T-helper 2 cell treated with Interferon-gamma antibody and Interleukin-4, amounts not matched to agents 100 ng/mL and 5 ng/mL, for 36 hours (primary cell): ENCODE data around the gene WSCD1. TPM values are rescaled to one million over a fixed set of nuclear protein-coding genes. Genes with fewer than 3 reads are reported as not detected.

Source experiments
- intact Hi-C: fragments of 100-400 bp; cut with micrococcal nuclease; formaldehyde crosslinking; loops from one replicate; pipeline ENCODE4 v1.15.1; 2023
- total RNA-seq: library from RNA; stranded (reverse); gene quantifications from 2 replicates; pipeline ENCODE4 v1.2.3, GENCODE V29; 2022

The WSCD1 gene
- total RNA-seq, 1 donor from 2014 or later = 0.16 TPM

DNA sequence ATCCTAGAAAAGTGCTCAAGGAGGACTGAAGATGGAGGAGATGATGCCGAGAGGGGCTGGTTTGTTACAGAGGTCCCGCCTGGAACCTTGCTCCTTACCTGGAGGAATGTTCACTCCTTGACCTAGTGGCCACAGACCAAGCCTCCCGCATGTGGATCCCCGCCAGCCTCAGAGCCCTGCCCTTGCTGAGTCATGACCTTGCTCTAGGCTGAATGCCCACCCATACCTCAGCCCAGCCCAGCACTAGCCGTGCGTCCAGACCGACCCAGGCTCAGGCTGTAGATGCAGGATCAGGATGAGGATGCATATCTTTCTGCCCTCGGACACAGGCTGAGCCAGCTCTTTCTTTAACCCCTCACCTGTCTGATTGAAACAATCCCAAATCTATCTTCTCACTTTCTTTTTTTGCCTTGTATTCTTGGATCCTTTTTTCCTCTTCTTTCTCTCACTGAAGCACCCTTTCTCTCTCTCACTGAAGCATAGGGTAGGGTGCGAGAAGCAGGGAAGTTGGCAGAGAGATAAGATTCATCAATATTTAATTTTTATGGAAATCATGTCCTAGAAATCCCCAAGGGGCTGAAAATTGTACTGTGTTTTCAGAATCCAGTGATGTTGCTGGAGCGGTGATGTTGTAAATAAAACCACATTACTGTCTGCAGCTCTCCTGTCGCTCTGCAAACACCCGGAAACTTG lies 34.9 kb downstream of the WSCD1 start:
- intact Hi-C loops = no loop called here

DNA sequence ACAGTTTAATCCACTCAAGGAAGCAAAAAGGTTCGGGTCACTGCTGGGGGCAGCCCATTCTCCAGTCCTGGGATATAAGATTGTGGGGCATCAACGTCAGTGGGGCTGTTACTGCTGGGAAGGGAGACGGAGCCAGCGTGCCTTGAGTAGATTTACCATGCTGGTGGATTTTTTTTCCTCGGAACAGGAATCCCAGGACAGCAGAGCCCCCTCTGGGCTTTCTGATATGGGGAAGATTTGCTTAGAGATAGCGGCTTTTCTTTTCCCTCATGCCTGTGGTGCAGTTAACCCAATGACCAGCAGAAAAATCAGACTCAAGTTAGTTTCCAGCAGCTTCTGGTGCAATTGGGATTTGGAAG lies 35.4 kb downstream of the WSCD1 start:
- intact Hi-C loops = no loop called here

DNA sequence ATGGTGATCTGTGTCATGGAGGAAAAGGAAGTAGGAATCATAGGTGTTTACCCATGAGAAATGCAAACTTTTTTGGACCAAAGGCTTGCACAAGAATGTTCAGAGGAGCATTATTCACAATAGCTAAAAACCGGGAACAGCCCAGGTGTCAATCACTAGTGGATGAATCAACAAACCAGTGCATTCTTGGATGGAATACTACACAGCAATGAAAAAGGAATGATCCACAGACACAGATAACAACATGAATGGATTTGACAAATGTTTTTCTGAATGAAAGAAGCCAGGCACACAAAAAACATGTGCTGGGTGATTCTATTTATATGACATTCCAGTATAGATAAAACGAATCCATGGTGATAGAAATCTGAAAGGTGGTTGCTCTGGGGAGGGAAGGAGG lies 36.0 kb downstream of the WSCD1 start:
- intact Hi-C loops = no loop called here

DNA sequence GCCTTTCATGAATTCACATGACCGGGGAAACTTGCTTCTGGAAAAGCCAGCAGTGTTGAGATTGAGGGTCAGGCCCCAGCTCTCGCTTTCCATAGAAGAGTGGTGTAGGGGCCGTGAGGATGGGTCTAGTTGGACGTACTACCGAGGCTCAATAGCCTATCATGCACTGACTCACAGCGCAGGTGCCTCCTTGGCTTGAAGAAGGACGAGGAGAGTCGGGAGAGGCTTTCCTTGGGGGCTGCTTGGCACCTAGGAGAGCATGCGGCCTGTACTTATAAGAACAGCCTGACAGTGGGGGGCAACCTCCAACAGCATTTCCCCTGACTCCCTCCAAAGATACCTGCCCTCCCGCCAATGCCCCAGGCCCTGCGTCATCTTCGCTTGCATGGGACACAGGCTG lies 37.6 kb downstream of the WSCD1 start:
- intact Hi-C loops = no loop called here

DNA sequence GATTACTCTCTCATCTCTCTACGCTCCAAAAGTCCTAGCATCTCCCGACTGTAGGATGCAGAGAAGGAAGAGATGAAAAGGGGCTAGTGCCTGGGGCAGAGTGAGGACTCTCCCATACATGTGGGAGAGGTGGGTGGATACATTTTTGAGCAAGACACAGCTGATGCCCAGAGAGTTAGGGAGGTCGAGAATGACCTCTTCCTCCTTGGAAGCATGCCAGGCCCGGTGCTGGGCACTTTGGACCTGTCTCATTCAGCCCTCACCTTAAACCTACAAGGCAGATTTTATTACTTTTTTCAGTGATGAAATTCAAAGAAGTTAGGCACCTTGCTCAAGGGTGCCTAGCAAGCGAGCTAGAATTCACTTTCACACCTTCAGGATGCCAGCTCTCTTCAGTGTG lies 38.2 kb downstream of the WSCD1 start:
- intact Hi-C loops = no loop called here

DNA sequence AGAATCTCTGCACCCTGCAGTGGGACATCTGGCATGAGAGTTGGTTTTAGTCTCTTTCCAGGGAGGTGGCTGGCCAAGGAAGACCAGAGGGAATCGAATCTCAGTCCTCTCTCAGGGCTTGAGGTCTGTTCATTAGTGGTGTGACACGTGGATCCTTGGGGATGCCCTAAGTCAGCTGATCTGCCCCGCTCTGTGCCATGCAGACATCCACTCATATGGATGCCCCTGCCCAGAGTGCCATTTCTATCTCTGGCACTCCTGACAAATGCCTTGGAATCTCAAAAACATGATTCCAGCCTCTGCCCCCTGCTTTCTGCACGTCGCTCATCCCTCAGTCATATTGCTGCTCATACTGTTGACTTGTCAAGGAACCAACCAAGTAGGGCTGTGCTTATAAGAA lies 38.8 kb downstream of the WSCD1 start:
- intact Hi-C loops = no loop called here

DNA sequence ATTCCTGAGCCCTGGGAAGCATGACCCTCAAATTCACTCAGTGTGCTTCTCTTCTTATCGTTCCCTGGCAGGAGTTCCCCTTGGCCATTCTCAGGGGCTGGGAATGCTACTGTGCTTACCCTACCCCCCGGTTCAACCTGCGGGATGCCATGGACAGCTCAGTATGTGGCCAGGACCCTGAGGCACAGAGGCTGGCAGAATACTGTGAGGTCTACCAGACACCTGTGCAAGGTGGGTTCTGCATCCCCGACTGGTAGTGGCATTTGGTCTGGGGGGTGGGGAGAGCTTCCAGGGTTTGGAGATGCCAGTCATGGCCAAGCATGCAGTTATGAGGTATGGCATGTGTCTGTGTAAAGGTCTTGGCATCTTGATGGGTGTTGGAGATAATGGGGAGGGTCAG lies 39.4 kb downstream of the WSCD1 start:
- intact Hi-C loops = no loop called here

DNA sequence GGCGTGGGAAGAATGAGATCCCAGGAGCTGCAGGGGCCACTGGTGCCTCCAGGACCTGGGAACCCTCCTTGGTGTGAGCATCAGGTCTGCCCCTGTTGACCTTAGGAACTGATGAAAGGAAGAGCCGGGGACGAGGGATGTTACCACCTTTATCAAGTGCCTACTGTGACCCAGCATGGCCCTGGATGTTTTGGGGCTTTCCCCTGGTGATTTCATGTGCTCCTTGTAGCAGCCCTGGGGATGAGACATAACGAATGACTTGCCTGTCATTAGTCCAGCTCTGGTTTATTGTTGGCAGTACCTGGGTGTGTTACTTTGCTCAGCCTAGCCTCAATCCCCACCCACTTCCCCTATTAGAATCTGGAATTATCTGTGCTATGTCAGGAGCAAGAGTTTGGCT lies 39.9 kb downstream of the WSCD1 start:
- intact Hi-C loops = no loop called here

DNA sequence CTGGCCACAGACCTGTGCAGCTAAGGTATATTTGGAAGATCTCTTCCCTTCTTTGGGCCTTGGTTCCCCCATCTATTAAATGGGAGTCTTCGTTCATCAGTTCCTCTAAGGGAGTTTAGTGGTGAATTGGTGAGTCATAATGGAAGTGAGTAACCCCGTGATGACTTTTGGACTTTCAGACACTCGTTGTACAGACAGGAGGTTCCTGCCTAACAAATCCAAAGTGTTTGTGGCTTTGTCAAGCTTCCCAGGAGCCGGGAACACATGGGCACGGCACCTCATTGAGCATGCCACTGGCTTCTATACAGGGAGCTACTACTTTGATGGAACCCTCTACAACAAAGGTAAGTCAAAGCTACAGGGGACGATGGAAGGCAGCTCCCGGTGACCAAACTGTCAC lies 40.4 kb downstream of the WSCD1 start:
- intact Hi-C loops = no loop called here

DNA sequence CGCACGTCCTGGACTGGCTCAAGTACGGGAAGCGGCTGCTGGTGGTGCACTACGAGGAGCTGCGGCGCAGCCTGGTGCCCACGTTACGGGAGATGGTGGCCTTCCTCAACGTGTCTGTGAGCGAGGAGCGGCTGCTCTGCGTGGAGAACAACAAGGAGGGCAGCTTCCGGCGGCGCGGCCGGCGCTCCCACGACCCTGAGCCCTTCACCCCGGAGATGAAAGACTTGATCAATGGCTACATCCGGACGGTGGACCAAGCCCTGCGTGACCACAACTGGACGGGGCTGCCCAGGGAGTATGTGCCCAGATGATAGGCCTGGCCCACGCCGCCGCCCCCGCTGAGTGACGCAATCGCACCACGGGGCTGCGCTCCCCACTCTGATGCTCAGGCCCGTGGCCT lies 50.2 kb downstream of the WSCD1 start:
- intact Hi-C loops = no loop called here

DNA sequence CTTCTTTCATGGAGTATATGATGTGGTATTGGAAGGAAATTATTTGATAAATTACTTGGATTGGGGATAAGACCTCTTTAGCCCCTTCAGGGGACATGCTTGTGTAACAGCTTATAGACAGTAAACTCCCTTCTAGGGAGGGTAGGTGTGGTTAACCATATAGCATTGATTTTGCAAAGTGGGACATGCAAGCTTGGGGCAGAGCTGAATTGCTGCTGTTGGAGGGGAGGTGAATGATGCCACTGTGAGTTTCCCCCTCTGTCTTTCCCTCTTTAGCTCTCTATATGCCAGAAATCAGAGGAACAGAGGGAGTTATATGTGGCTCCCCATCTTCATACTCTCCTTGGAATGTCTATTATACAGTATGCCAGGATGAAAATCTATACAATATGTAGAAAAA lies 54.7 kb downstream of the WSCD1 start:
- intact Hi-C loops = no loop called here

DNA sequence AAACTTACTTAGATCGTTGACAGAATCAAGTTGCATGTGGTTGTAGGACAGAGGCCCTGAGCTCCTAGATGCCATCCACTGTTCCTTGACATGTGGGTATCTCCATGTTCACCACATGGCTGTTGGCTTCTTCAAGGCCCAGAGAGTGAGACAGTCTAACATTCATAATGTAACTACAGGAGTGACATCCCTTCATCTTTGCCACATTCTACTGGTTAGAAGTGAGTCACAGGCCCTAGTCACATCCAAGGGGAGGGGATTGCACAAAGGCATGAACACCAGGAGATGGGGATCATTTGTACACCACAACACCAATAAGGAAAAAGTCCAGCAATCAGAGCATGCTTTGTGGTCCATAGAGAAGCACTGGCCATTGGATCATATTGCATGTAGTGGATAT lies 56.6 kb downstream of the WSCD1 start:
- intact Hi-C loops = no loop called here

DNA sequence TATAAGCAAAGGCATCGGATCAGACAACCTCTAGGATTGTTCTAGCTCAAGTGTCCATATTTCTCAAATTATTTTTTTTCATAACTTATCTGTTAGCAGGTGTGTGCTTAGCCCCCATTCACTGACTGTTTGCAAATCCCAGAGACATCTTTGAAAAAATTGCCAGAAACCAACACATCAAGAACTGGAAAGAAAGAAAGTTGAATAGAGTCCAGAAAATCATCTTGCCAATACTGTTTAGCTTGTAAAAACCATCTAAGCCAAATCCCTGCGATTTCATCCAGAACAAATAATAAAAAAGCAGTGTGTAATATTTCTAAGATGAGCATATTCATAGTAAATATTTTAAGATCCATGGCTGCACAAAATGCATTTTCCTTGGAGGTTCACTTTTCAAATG lies 64.5 kb downstream of the WSCD1 start:
- intact Hi-C loops = no loop called here

DNA sequence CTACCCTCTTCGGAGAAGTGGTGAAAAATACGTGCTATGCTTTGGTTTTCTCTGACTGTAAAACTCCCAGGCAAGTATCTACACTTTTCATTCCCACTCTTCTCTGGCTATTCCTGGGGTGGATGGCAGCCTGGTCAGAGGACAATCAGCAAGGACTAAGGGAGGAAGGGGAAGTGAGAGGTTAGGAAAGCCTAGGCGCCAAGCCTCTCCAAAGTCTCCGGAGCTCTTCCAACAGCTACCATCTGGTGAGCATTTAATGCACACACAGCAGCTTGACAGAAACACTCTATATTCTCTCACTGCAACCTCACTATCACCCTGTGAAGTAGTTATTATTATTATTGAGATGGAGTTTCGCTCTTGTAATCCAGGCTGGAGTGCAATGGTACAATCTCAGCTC lies 65.1 kb downstream of the WSCD1 start:
- intact Hi-C loops = no loop called here

DNA sequence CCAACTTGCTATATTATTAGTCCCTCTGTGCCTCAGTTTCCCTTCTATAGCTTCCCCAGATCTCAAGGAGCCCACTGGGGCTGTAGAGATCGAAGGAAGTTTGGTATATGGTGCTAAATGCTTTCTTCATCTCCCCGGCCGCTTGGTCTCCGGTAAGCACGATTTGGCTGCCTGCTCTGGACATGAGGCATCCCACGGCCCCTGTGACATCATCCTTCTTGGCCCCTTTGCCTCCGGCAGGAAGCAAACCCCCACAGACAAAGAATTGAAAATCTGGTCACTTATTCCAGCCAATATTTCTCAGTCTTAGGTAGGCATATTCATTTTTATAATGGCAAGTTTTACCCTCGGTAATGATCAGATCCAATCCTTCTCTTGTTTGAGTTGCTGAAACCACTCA lies 65.8 kb downstream of the WSCD1 start:
- intact Hi-C loops = no loop called here

DNA sequence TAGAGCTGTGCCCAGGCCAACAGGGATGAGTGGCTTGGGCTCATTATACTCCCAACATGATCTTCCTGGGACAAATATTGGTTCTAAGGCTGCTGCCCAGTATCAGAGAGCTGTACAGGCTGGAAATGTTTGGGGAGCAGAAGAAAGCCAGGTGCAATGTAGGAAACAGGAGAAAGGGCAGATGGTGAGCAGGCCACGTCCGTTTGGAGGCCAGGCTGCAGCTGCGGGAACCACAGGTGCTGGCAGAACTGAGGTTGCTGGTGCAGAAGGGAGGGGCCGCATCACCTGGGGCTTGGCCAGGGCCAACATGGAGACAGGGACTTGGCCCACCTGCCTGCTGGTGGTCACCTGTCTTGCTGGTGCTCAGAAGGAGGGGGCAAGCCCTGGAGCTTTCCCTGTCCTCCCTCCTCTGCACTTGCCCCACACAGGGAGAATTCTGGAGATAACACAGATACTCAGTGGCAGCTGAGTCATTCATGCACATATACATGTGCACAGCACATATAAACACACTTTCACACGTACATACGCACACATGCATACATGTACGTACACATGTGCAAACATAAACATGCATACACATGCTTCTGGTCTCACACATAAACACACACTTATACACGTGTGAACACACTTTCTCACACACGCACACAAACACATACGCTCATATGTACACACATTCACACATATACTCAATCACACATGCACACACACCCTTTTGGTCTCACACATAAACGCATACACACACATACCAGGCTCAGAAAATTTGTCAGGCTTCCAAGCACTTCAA lies 67.7 kb downstream of the WSCD1 start:
- intact Hi-C loops = no loop called here

DNA sequence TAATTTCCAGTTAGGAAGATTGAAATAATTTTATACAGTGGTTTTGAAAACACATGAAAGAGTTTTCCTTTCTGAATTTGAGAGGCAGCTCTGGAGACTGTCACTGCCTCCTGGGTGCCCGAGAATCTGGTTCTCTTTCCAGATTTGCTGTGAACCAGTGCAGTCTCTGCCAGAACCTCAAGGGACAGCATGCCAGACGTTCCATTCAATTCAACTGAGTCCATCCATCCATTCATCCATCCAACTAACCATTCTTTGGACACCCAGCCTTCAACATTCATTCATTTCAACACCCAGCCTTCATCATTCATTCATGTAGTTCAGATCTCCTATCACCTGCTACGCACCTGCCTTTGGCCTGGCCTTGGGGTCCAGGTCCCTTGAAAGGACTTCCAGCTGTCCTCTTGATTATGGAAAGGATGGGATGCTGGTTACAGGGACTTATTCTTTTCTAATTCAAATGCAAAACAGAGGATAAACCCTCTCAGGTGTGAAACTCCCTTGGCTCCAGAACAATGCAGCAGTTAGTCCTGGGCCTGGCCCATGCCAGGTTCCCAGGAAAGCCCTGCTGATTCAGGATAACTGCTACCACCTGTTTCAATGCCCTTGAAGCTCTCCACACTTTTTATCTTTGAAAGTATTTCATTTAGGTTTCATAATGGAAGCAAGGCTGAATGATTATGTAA lies 68.7 kb downstream of the WSCD1 start:
- intact Hi-C loops = no loop called here

DNA sequence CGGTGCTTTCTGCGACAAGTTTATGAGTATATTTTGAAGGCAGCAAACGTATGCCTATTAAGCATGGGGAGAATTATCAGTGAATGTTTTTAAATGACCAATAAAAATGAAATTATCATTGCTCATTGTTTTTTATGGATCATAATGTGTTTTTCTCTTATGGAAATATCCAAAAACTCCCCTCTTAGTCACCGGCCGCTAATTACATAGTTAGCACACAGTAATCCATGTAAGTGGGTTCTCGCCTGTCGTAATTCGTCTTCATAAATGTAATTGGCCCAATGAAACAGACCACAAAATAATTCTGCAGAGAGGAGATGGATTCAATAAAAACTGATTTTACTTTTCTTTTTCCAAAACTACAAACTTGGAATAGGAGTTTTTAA lies 69.3 kb downstream of the WSCD1 start:
- intact Hi-C loops = no loop called here

DNA sequence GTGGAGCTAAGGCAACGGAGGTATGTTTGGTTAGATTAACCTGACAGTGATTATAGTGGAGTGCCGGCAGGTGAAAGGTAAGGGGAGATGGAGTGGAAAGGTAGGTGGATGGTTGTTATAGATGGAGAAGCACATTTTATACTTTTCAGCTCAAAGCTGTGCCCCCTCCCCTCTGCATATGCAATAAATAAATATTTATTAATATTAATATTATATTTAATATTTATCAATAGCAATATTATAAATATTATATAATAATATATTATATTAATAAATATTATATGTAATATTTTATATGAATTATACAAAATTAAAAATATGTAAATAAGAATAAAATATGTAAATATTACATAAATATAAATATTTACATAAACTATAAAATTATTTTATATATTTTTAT lies 70.0 kb downstream of the WSCD1 start:
- intact Hi-C loops = no loop called here

DNA sequence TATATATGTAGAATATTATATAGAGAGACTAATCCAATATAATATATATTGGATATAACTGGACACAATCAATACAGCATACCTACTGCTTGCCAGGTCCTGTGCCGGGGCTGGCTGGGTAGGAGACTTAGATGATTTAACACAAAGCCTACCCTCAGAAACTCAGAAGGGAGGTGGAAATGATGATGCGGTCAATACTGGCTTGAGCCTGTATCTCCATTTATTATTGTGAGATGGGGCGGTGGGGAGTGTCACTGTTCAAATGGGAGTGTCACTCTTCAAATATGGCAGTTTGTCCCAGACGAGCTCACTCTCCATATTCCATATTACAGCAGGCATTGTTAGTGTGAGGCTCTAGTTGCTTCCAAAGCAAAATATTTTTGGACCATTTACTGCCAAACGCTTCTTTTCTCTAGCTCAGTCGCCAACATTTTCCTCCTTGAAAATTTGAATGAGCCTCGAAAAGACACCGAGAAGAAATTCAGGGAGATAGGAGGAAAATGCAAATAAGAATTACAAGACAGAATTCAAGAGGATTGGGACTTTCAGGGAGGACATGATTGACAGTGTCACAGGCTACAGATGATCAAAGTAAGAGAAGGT lies 70.7 kb downstream of the WSCD1 start:
- intact Hi-C loops = no loop called here

DNA sequence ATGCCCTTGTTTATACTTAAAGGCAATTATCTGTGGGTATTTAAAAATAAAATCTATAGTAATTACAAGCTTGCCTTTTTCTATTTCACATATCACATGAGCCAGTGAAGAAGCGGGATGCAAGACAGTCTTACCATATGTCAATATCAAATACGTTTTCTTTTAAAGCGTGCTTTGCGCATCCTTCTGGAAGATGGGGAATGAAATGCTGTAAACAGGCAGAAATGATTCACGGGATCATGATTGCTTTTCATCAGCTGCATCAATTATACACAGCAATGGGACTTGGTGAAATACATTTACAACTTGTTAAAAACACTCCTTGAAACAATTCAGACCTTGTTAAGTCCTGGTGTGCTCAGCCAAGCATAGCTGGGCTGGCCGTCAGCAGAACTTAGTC lies 72.5 kb downstream of the WSCD1 start:
- intact Hi-C loops = no loop called here

DNA sequence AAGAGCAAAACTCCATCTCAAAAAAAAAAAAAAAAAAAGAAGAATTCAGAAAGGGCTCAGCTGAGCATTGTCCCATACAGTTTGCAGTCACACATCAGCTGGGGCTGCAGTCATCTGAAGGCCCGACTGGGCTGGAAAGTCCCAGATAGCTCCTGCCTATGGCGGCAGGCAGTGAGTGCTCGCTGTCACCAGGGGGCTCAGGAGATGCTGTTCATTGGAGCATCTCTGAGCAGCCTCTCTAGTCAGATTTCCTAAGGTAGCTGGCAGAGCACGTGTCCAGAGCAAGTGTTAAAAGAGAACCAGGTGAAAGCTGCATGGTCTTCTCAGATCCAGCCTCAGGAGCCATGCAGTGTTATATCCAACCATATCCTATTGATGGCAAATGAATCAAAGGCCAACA lies 75.8 kb downstream of the WSCD1 start:
- intact Hi-C loops = no loop called here
